Measurements from ENCODE around the gene PGK1. TPM values are rescaled to one million over a fixed set of nuclear protein-coding genes. Genes with fewer than 3 reads are reported as not detected.
A peak's percentile ranks its signal among the peaks of the same experiment; 100 is the strongest.

Gene PGK1
- total and polyA plus RNA-seq, 2 donors (not counting 3 experiments of a cell fraction or from before 2014, with no cell fraction given) = 222 to 377 TPM

DNA sequence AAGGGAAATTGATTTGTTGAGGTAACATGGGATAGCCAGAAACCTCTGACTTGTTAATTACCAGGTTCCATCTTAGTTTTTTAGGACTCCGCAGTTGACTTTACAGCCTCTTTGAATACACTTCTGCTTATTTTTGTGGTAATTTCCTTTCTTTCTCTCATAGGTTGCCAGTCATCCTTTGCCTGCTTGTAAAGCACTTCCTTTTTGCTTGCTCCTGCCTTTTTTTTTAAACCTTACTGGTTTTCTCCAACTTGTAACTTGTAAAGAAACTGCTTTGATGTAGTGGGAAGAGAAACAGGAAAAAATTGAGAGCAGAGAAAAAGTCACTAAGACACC lies 2.6 kb downstream of the PGK1 start:
- Histone ChIP-seq H3K79me2 (ENCODE audit: control insufficient read depth, insufficient read depth, low read length) (peaks cover 73% of the 10 kb centered on the region), H3K9ac (replicated peaks; ENCODE audit: extremely low read depth, insufficient read depth, low read length) (peak overlapping the region; percentile 42), H3K27me3 (ENCODE audit: control insufficient read depth in 2 of 2, insufficient read depth in 2 of 2, low read length in 2 of 2) (no peaks in the 10 kb centered on the region), H4K20me1 (replicated peaks; ENCODE audit: control insufficient read depth, extremely low read depth, insufficient read depth, low read length) (peaks cover 13% of the 10 kb centered on the region), H3K9me3 (replicated peaks; ENCODE audit: control insufficient read depth, insufficient read depth, low read length) (no peaks in the 10 kb centered on the region), H3K9me1 (replicated peaks; ENCODE audit: control insufficient read depth, extremely low read depth, insufficient read depth, low read length) (no peaks in the 10 kb centered on the region), H3K4me2 (ENCODE audit: insufficient read depth, low read length) (peak overlapping the region; percentile 92), H3K4me3 (replicated peaks in 1 of 3; ENCODE audit: insufficient read depth in 1 of 3, low read depth in 1 of 3, low read length in 3 of 3) (peak overlapping the region in 2 of 3 experiments; percentile 8 to 96), H3K27ac (ENCODE audit: insufficient read depth, low read depth, low read length) (peak overlapping the region; percentile 94), H2AFZ (ENCODE audit: low read depth, low read length) (no peak overlapping the region), H3K36me3 (ENCODE audit: control insufficient read depth in 2 of 2, extremely low read depth in 1 of 2, insufficient read depth in 2 of 2, low read length in 2 of 2) (peaks cover 0 to 2% of the 10 kb centered on the region in 2 experiments), H3K4me1 (ENCODE audit: control insufficient read depth, extremely low read depth, insufficient read depth, low read length) (peaks cover 33% of the 10 kb centered on the region)
- no peak for FAIRE-seq
- no peak for TF ChIP-seq FOS (IDR thresholded peaks at IDR 0.05; ENCODE audit: borderline replicate concordance, insufficient read depth, low read length)
- TF ChIP-seq JUN (IDR thresholded peaks at IDR 0.05; ENCODE audit: borderline replicate concordance, insufficient read depth, insufficient read length, low read depth) = no peak
- TF ChIP-seq MYC (IDR thresholded peaks at IDR 0.05; ENCODE audit: low read depth, low read length) = no peak
- POLR2A ChIA-PET = no interaction called here
- intact Hi-C loops (cut with micrococcal nuclease) = loop anchor here (1.0 to 10.0 kb wide), 2 partner anchors 211 to 1022 kb away; partner anchors contain the start of gene MAGT1
- dilution Hi-C loops (cut with MboI; ENCODE audit: extremely low pct_ligation_motif_present, low sequenced_read_pairs) = no loop called here
- no TSS peak for BruUV-seq (replicated peaks)
- CTCF ChIA-PET = interaction anchor here (1.0 to 1.2 kb wide), 2 partner anchors 15 to 227 kb away, joined by 3 read pairs; no protein-coding TSS in a partner anchor
- peak; percentile 10 for DNase-seq (ENCODE audit: low read depth, low spot score)

DNA sequence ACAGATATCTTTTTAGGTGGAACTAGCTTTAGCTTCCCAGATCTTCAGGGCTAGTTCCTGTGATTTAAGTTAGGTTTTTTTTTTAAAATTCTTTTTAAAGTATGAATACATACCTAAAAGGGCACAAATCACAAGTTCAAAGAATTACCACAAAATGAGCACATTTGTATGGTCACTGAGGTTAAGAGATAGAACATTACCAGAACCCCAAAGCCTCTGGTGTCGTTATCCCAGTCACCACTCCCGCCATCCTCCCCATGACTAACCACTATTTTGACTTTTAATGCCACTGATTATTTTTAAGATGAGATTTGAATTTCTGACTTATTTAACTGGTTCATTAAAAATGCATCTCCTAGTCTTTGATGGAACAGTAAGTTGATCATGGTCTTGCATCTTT lies 5.4 kb downstream of the PGK1 start:
- Histone ChIP-seq H4K20me1 (replicated peaks; ENCODE audit: control insufficient read depth, extremely low read depth, insufficient read depth, low read length) (peaks cover 13% of the 10 kb centered on the region), H2AFZ (ENCODE audit: low read depth, low read length) (no peak overlapping the region), H3K27ac (ENCODE audit: insufficient read depth, low read depth, low read length) (no peak overlapping the region), H3K9me3 (replicated peaks; ENCODE audit: control insufficient read depth, insufficient read depth, low read length) (no peaks in the 10 kb centered on the region), H3K4me2 (ENCODE audit: insufficient read depth, low read length) (no peak overlapping the region), H3K4me3 (replicated peaks in 1 of 3; ENCODE audit: insufficient read depth in 1 of 3, low read depth in 1 of 3, low read length in 3 of 3) (no peak overlapping the region), H3K9ac (replicated peaks; ENCODE audit: extremely low read depth, insufficient read depth, low read length) (no peak overlapping the region), H3K4me1 (ENCODE audit: control insufficient read depth, extremely low read depth, insufficient read depth, low read length) (peaks cover 33% of the 10 kb centered on the region), H3K36me3 (ENCODE audit: control insufficient read depth in 2 of 2, extremely low read depth in 1 of 2, insufficient read depth in 2 of 2, low read length in 2 of 2) (peaks cover 2 to 11% of the 10 kb centered on the region in 2 experiments), H3K9me1 (replicated peaks; ENCODE audit: control insufficient read depth, extremely low read depth, insufficient read depth, low read length) (no peaks in the 10 kb centered on the region), H3K27me3 (ENCODE audit: control insufficient read depth in 2 of 2, insufficient read depth in 2 of 2, low read length in 2 of 2) (no peaks in the 10 kb centered on the region), H3K79me2 (ENCODE audit: control insufficient read depth, insufficient read depth, low read length) (peaks cover 96% of the 10 kb centered on the region)
- DNase-seq (ENCODE audit: low read depth, low spot score) (no peak), FAIRE-seq (no peak)
- no peak for TF ChIP-seq EZH2 (IDR thresholded peaks at IDR 0.05; ENCODE audit: borderline replicate concordance, low read depth, low read length, severe bottlenecking)
- TF ChIP-seq, protein P1, sequence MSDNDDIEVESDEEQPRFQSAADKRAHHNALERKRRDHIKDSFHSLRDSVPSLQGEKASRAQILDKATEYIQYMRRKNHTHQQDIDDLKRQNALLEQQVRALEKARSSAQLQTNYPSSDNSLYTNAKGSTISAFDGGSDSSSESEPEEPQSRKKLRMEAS (IDR thresholded peaks at IDR 0.05; ENCODE audit: insufficient read depth, insufficient read length) = no peak
- no peak for TF ChIP-seq MYC (IDR thresholded peaks at IDR 0.05; ENCODE audit: low read depth, low read length)
- TF ChIP-seq JUN (IDR thresholded peaks at IDR 0.05; ENCODE audit: borderline replicate concordance, insufficient read depth, insufficient read length, low read depth) = no peak
- TF ChIP-seq CTCF (IDR thresholded peaks at IDR 0.05; ENCODE audit: extremely low read depth in 1 of 2, insufficient read depth in 1 of 2, low read depth in 1 of 2, low read length in 2 of 2) = no peak
- TF ChIP-seq POLR2AphosphoS5 (IDR thresholded peaks at IDR 0.05; ENCODE audit: insufficient read depth, low read depth, low read length) = no peak
- TF ChIP-seq FOS (IDR thresholded peaks at IDR 0.05; ENCODE audit: borderline replicate concordance, insufficient read depth, low read length) = no peak
- no peak for TF ChIP-seq GATA2 (IDR thresholded peaks at IDR 0.05; ENCODE audit: insufficient read depth, insufficient read length, low read depth, low read length)
- TF ChIP-seq POLR2A (IDR thresholded peaks at IDR 0.05; ENCODE audit: low read depth, low read length) = no peak
- ChIA-PET POLR2A (no interaction called here), CTCF (no interaction called here)
- no TSS peak for BruUV-seq (replicated peaks)
- intact Hi-C loops (cut with micrococcal nuclease) = loop anchor here (10.0 kb wide), 1 partner anchor 1025 kb away; no protein-coding TSS in a partner anchor
- dilution Hi-C loops (cut with MboI; ENCODE audit: extremely low pct_ligation_motif_present, low sequenced_read_pairs) = no loop called here

Measured in endothelial cell of umbilical vein (primary cell).